DND-41 (cell line): ENCODE data around the gene FUT7.

Experiments
- ATAC-seq: fragments of 200-7000 bp; cut with Tn5 transposase; 3 replicates; pipeline ENCODE4 v1.9.1; 2021; ENCODE audit warnings: low read depth; ENCODE audit not compliant: insufficient read depth
- DNase-seq: peaks from one replicate; pipeline ENCODE4 v3.0.0-alpha.2; 2020
- H2AFZ ChIP-seq: 2 replicates; pipeline ENCODE4 v1.6.0; 2012; ENCODE audit warnings: low read depth, low read length
- H3K27ac ChIP-seq: 2 replicates; pipeline ENCODE4 v1.5.1; 2012; ENCODE audit warnings: low read length, inconsistent platforms
- H3K27me3 ChIP-seq: fragments of 200-600 bp; sonication (generic); 2 replicates; pipeline ENCODE4 v1.6.0; 2012; ENCODE audit warnings: low read length, mild to moderate bottlenecking, inconsistent platforms; ENCODE audit not compliant: insufficient read depth, poor library complexity
- H3K36me3 ChIP-seq: 2 replicates; pipeline ENCODE4 v1.5.1; 2012; ENCODE audit warnings: low read length, inconsistent platforms; ENCODE audit not compliant: insufficient read depth
- H3K4me1 ChIP-seq: 2 replicates; pipeline ENCODE4 v1.5.1; 2012; ENCODE audit warnings: mild to moderate bottlenecking, low read length; ENCODE audit not compliant: insufficient read depth
- H3K4me2 ChIP-seq: 2 replicates; pipeline ENCODE4 v1.6.0; 2012; ENCODE audit warnings: mild to moderate bottlenecking, moderate library complexity, low read length, inconsistent platforms; ENCODE audit not compliant: insufficient read depth
- H3K4me3 ChIP-seq, 2 experiments: fragments of 200-600 bp in 1 of 2; shearing (Covaris generic) in 1 of 2; 2 replicates each; pipeline ENCODE4 v1.5.1; 2012 to 2016; ENCODE audit warnings: inconsistent platforms in 2 of 2, low read length in 2 of 2, mild to moderate bottlenecking in 2 of 2, low read depth in 1 of 2, moderate library complexity in 1 of 2
- H3K79me2 ChIP-seq: 2 replicates; pipeline ENCODE4 v1.6.0; 2012; ENCODE audit warnings: low read length, inconsistent platforms; ENCODE audit not compliant: insufficient read depth
- H3K9ac ChIP-seq: 2 replicates; pipeline ENCODE4 v1.6.0; 2012; ENCODE audit warnings: low read depth, mild to moderate bottlenecking, inconsistent platforms, low read length, moderate library complexity
- H3K9me3 ChIP-seq: 2 replicates; pipeline ENCODE4 v1.5.1; 2012; ENCODE audit warnings: low read length, moderate library complexity, mild to moderate bottlenecking, inconsistent platforms; ENCODE audit not compliant: insufficient read depth, severe bottlenecking
- H4K20me1 ChIP-seq: 2 replicates; pipeline ENCODE4 v1.6.0; 2012; ENCODE audit warnings: low read length; ENCODE audit not compliant: insufficient read depth
- CTCF ChIP-seq: IDR thresholded peaks from 2 replicates; pipeline ENCODE4 v1.5.1; 2012; ENCODE audit warnings: borderline replicate concordance, low read length, moderate library complexity, mild to moderate bottlenecking; ENCODE audit not compliant: poor library complexity, severe bottlenecking; ENCODE audit errors: extremely low read depth
- EZH2 ChIP-seq: IDR thresholded peaks from 3 replicates; pipeline ENCODE4 v1.6.1; 2012; ENCODE audit warnings: borderline replicate concordance, low read depth, mild to moderate bottlenecking, moderate library complexity, low read length, inconsistent platforms; ENCODE audit not compliant: severe bottlenecking

FUT7 gene

GRCh38 chr9:136988872-136989271, 43.0 kb downstream of the FUT7 start:
- H2AFZ ChIP-seq, result no peak overlapping the region
- TF ChIP-seq CTCF, result no peak
- TF ChIP-seq EZH2, result no peak
- H4K20me1 ChIP-seq, result peaks cover 12% of the 10 kb centered on the region
- peaks cover 8% of the 10 kb centered on the region for H3K36me3 ChIP-seq
- H3K9me3 ChIP-seq, result no peaks in the 10 kb centered on the region
- H3K4me3 ChIP-seq, result no peak overlapping the region
- no peak overlapping the region for H3K4me2 ChIP-seq
- no peak overlapping the region for H3K27ac ChIP-seq
- ATAC-seq (no peak), DNase-seq (no peak)
- peaks cover 15% of the 10 kb centered on the region for H3K79me2 ChIP-seq
- peaks cover 11% of the 10 kb centered on the region for H3K4me1 ChIP-seq
- H3K27me3 ChIP-seq, result peaks cover 2% of the 10 kb centered on the region
- no peak overlapping the region for H3K9ac ChIP-seq

- no peaks in the 10 kb centered on the region for H4K20me1 ChIP-seq
- H3K4me3 ChIP-seq, result no peak overlapping the region
- H3K79me2 ChIP-seq, result no peaks in the 10 kb centered on the region
- DNase-seq, result no peak
- H3K27me3 ChIP-seq, result peaks cover under 1% of the 10 kb centered on the region
- no peaks in the 10 kb centered on the region for H3K36me3 ChIP-seq
- H3K4me2 ChIP-seq, result no peak overlapping the region
- H3K9ac ChIP-seq, result no peak overlapping the region
- no peaks in the 10 kb centered on the region for H3K4me1 ChIP-seq
- TF ChIP-seq EZH2, result no peak
- TF ChIP-seq CTCF, result no peak
- H2AFZ ChIP-seq, result no peak overlapping the region
- H3K9me3 ChIP-seq, result no peaks in the 10 kb centered on the region
- no peak overlapping the region for H3K27ac ChIP-seq
- ATAC-seq, result no peak
Observed at GRCh38 chr9:136985853-136986252, 46.0 kb downstream of the FUT7 start.

- H2AFZ ChIP-seq, result no peak overlapping the region
- H4K20me1 ChIP-seq, result no peaks in the 10 kb centered on the region
- no peaks in the 10 kb centered on the region for H3K4me1 ChIP-seq
- DNase-seq, result no peak
- H3K27ac ChIP-seq, result no peak overlapping the region
- ATAC-seq, result no peak
- H3K36me3 ChIP-seq, result no peaks in the 10 kb centered on the region
- H3K4me2 ChIP-seq, result no peak overlapping the region
- no peak overlapping the region for H3K4me3 ChIP-seq
- H3K9ac ChIP-seq, result no peak overlapping the region
- no peaks in the 10 kb centered on the region for H3K79me2 ChIP-seq
- H3K9me3 ChIP-seq, result no peaks in the 10 kb centered on the region
- TF ChIP-seq CTCF (no peak), EZH2 (no peak)
- H3K27me3 ChIP-seq, result no peaks in the 10 kb centered on the region
Observed at GRCh38 chr9:136985027-136985602, 46.8 kb downstream of the FUT7 start.
